H9 (cell line): Measurements from ENCODE around the gene RNF213. TPM values are rescaled to one million over a fixed set of nuclear protein-coding genes. Genes with fewer than 3 reads are reported as not detected.

ENCODE experiments used
- DNase-seq: peaks from one replicate; pipeline ENCODE4 v3.0.0-alpha.2; 2017
- H2AFZ ChIP-seq: one replicate; pipeline ENCODE4 v1.6.1; 2013; ENCODE audit warnings: mild to moderate bottlenecking, low read length, control low read depth, moderate library complexity
- H2AK5ac ChIP-seq: 2 replicates; pipeline ENCODE4 v1.6.1; 2013; ENCODE audit warnings: low read length, control low read depth, mixed read lengths; ENCODE audit not compliant: insufficient read length
- H2BK120ac ChIP-seq: one replicate; pipeline ENCODE4 v1.6.1; 2013; ENCODE audit warnings: low read depth, mild to moderate bottlenecking, low read length, control low read depth, inconsistent platforms; ENCODE audit not compliant: poor library complexity, severe bottlenecking
- H2BK12ac ChIP-seq: 2 replicates; pipeline ENCODE4 v1.6.1; 2013; ENCODE audit warnings: low read length, control low read depth, mixed read lengths, low read depth; ENCODE audit not compliant: insufficient read length
- H2BK15ac ChIP-seq: 2 replicates; pipeline ENCODE4 v1.6.1; 2013; ENCODE audit warnings: low read depth, low read length, control low read depth
- H2BK20ac ChIP-seq: one replicate; pipeline ENCODE4 v1.6.1; 2013; ENCODE audit warnings: low read depth, mild to moderate bottlenecking, low read length, control low read depth, inconsistent platforms; ENCODE audit not compliant: poor library complexity, severe bottlenecking
- H2BK5ac ChIP-seq: 2 replicates; pipeline ENCODE4 v1.6.1; 2013; ENCODE audit warnings: low read length, control low read depth, mixed read lengths; ENCODE audit not compliant: insufficient read length
- H3K14ac ChIP-seq: 2 replicates; pipeline ENCODE4 v1.6.1; 2013; ENCODE audit warnings: low read length, control low read depth; ENCODE audit not compliant: insufficient read depth
- H3K18ac ChIP-seq: 2 replicates; pipeline ENCODE4 v1.6.1; 2013; ENCODE audit warnings: low read depth, mild to moderate bottlenecking, mixed read lengths, low read length, control low read depth; ENCODE audit not compliant: insufficient read length
- H3K23ac ChIP-seq: 2 replicates; pipeline ENCODE4 v1.6.1; 2013; ENCODE audit warnings: low read length, control low read depth, mixed read lengths, low read depth; ENCODE audit not compliant: insufficient read length
- H3K23me2 ChIP-seq: 2 replicates; pipeline ENCODE4 v1.6.1; 2013; ENCODE audit warnings: low read depth, mild to moderate bottlenecking, mixed read lengths, low read length, control low read depth; ENCODE audit not compliant: insufficient read length, poor library complexity, severe bottlenecking
- H3K27ac ChIP-seq: 2 replicates; pipeline ENCODE4 v1.5.1; 2013; ENCODE audit warnings: low read length, control low read depth, mixed read lengths, low read depth; ENCODE audit not compliant: insufficient read length
- H3K27me3 ChIP-seq: 2 replicates; pipeline ENCODE4 v1.6.1; 2013; ENCODE audit warnings: low read length, control low read depth, inconsistent platforms; ENCODE audit not compliant: insufficient read depth
- H3K4ac ChIP-seq: 2 replicates; pipeline ENCODE4 v1.6.1; 2013; ENCODE audit warnings: low read depth, mild to moderate bottlenecking, control low read depth, inconsistent platforms, low read length, moderate library complexity
- H3K4me1 ChIP-seq: 2 replicates; pipeline ENCODE4 v1.6.1; 2013; ENCODE audit warnings: low read length, control low read depth, inconsistent platforms; ENCODE audit not compliant: insufficient read depth
- H3K4me2 ChIP-seq: 2 replicates; pipeline ENCODE4 v1.6.1; 2013; ENCODE audit warnings: low read length, control low read depth, mixed read lengths; ENCODE audit not compliant: insufficient read length, insufficient read depth
- H3K56ac ChIP-seq: 2 replicates; pipeline ENCODE4 v1.6.1; 2013; ENCODE audit warnings: low read depth, mild to moderate bottlenecking, mixed read lengths, low read length, control low read depth; ENCODE audit not compliant: insufficient read length
- H3K79me1 ChIP-seq: 2 replicates; pipeline ENCODE4 v1.6.1; 2013; ENCODE audit warnings: low read depth, mild to moderate bottlenecking, moderate library complexity, low read length, control low read depth, inconsistent platforms; ENCODE audit not compliant: insufficient read depth, poor library complexity, severe bottlenecking
- H3K79me2 ChIP-seq: 2 replicates; pipeline ENCODE4 v1.6.1; 2013; ENCODE audit warnings: low read length, control low read depth, inconsistent platforms; ENCODE audit not compliant: insufficient read depth
- H3K9ac ChIP-seq: 2 replicates; pipeline ENCODE4 v1.6.1; 2013; ENCODE audit warnings: low read length, control low read depth, mixed read lengths; ENCODE audit not compliant: insufficient read length; ENCODE audit errors: extremely low read depth
- H3K9me3 ChIP-seq: one replicate; pipeline ENCODE4 v1.6.1; 2013; ENCODE audit warnings: low read depth, low read length, inconsistent platforms; ENCODE audit not compliant: control insufficient read depth
- H3T11ph ChIP-seq: one replicate; pipeline ENCODE4 v1.6.1; 2013; ENCODE audit warnings: mild to moderate bottlenecking, low read length, control low read depth, inconsistent platforms
- H4K20me1 ChIP-seq: one replicate; pipeline ENCODE4 v1.6.1; 2013; ENCODE audit not compliant: control insufficient read depth, insufficient read length, insufficient read depth
- H4K5ac ChIP-seq: 2 replicates; pipeline ENCODE4 v1.6.1; 2013; ENCODE audit warnings: low read depth, mild to moderate bottlenecking, mixed read lengths, low read length, control low read depth; ENCODE audit not compliant: insufficient read length
- H4K8ac ChIP-seq: replicated peaks from 2 replicates; pipeline ENCODE4 v1.6.1; 2013; ENCODE audit warnings: low read length, control low read depth, mixed read lengths, low read depth; ENCODE audit not compliant: insufficient read length
- H4K91ac ChIP-seq: 2 replicates; pipeline ENCODE4 v1.6.1; 2013; ENCODE audit warnings: low read depth, mild to moderate bottlenecking, moderate library complexity, mixed read lengths, low read length, control low read depth; ENCODE audit not compliant: insufficient read length
- H3K27ac Mint-ChIP-seq, 3 experiments: 2 replicates in 2 of 3; 3 replicates in 1 of 3; pipeline ENCODE4 v1.8.0; 2020 to 2021; ENCODE audit warnings: mixed read lengths in 3 of 3, mild to moderate bottlenecking in 1 of 3, moderate library complexity in 1 of 3
- H3K27me3 Mint-ChIP-seq: 2 replicates; pipeline ENCODE4 v1.8.0; 2021; ENCODE audit warnings: low read depth, mild to moderate bottlenecking, moderate library complexity, mixed read lengths
- H3K36me3 Mint-ChIP-seq, 3 experiments: 2 replicates in 2 of 3; 3 replicates in 1 of 3; pipeline ENCODE4 v1.8.0; 2020 to 2021; ENCODE audit warnings: low read depth in 3 of 3, mixed read lengths in 3 of 3; ENCODE audit not compliant: insufficient read depth in 1 of 3
- H3K4me1 Mint-ChIP-seq, 2 experiments: 2 replicates each; pipeline ENCODE4 v1.8.0; 2020; ENCODE audit warnings: mixed read lengths in 2 of 2
- H3K4me3 Mint-ChIP-seq, 2 experiments: 2 replicates in 1 of 2; 3 replicates in 1 of 2; pipeline ENCODE4 v1.8.0; 2020 to 2021; ENCODE audit warnings: mild to moderate bottlenecking in 2 of 2, mixed read lengths in 2 of 2, moderate library complexity in 1 of 2
- H3K9me3 Mint-ChIP-seq, 2 experiments: 2 replicates in 1 of 2; 3 replicates in 1 of 2; pipeline ENCODE4 v1.8.0; 2020; ENCODE audit warnings: mild to moderate bottlenecking in 2 of 2, mixed read lengths in 2 of 2, moderate library complexity in 1 of 2
- CTCF ChIP-seq: fragments of 200-600 bp; sonication (generic); conservative IDR thresholded peaks from 3 replicates; pipeline ENCODE4 v1.8.0; 2021; ENCODE audit warnings: antibody characterized with exemption, mild to moderate bottlenecking
- WGBS: extraction: QIAGEN DNeasy Blood & Tissue Kit; methylation state at CpG from one replicate; pipeline ENCODE4 v1.1.7; 2013; ENCODE audit warnings: missing lambda C conversion rate, low lambda C conversion rate, mixed read lengths; ENCODE audit not compliant: insufficient read length; ENCODE audit errors: extremely low coverage; 5-methylcytosine and 5-hydroxymethylcytosine counted together
- total RNA-seq: library from RNA; stranded (reverse); gene quantifications from 2 replicates; pipeline ENCODE4 v1.2.1, GENCODE V29; 2021

Gene RNF213
- total RNA-seq, 1 experiment from 2014 or later: 34.3 TPM

DNA sequence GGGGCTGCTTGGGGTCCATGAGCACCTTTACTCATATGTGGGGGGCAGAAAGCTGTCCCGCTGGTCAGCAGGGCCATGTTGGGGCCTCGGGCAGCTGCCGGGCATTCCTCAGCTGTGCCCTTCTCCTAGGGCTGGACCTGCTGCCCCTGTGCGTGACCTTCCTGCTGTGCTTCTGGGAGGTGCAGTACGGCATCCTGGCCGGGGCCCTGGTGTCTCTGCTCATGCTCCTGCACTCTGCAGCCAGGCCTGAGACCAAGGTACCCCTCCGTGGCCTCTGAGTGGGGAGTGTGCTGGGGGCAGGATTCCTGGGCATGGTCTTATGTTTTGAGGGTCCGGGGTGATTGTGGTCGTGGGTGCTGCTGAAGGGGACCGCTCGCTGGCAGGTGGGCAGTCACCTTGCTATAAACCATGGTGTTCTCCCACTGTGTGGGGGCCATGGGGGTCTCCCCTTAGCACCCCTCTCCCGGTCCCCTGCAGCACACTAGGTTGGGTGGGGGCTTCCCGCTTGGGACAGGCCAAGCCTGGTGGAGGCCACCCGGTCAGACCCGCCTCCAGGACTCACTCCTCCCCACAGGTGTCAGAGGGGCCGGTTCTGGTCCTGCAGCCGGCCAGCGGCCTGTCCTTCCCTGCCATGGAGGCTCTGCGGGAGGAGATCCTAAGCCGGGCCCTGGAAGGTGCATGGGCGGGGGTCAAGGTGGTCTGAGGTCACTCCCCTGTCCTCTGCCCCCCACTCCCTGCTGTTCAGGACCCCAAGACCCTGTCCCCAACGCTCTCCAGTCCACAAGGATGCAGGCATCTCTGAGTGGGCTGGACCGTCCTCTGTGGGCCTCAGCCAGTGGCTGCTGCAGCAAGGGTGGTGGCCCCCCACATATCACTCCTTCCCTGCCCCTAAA, 12.4 kb upstream of the RNF213 start:
- no peak overlapping the region for H2AFZ ChIP-seq
- Mint-ChIP-seq H3K4me1 (0 out of 4 replicates have a peak, but pooled peaks cover 0 to 2% of the 10 kb centered on the region in 2 experiments), H3K9me3 (no peaks in the 10 kb centered on the region), H3K27me3 (no peaks in the 10 kb centered on the region; the same call in 1 of the 2 replicates), H3K36me3 (peaks cover 7 to 26% (median 15%) of the 10 kb centered on the region in 3 experiments), H3K4me3 (no peak overlapping the region), H3K27ac (peak overlapping the region in 1 of 3 experiments; percentile 76; a peak in 1 of 7 replicates)
- no peak overlapping the region for H2BK5ac ChIP-seq
- no peak overlapping the region for H2AK5ac ChIP-seq
- H3K79me1 ChIP-seq: no peaks in the 10 kb centered on the region
- H2BK12ac ChIP-seq: no peak overlapping the region
- no peaks in the 10 kb centered on the region for H3K4me1 ChIP-seq
- H4K20me1 ChIP-seq: no peaks in the 10 kb centered on the region
- H3K9me3 ChIP-seq: no peaks in the 10 kb centered on the region
- H2BK15ac ChIP-seq: no peak overlapping the region; the same call in 1 of the 2 replicates
- DNase-seq: no peak
- H3K23ac ChIP-seq: no peak overlapping the region
- no peaks in the 10 kb centered on the region for H3K79me2 ChIP-seq
- no peaks in the 10 kb centered on the region for H3K23me2 ChIP-seq
- no CpG with 5 or more reads among the region's 23 CpGs for WGBS
- H3K27ac ChIP-seq: no peak overlapping the region
- no peak overlapping the region for H3T11ph ChIP-seq
- no peak overlapping the region; the same call in 1 of the 2 replicates for H3K14ac ChIP-seq
- no peak overlapping the region for H4K5ac ChIP-seq
- no peaks in the 10 kb centered on the region for H3K27me3 ChIP-seq
- no peak overlapping the region for H3K4me2 ChIP-seq
- H3K56ac ChIP-seq: no peak overlapping the region
- H4K91ac ChIP-seq: no peak overlapping the region
- H3K9ac ChIP-seq: no peak overlapping the region
- no peak for TF ChIP-seq CTCF
- no peak overlapping the region for H3K18ac ChIP-seq
- H3K4ac ChIP-seq: no peak overlapping the region
- H2BK120ac ChIP-seq: no peak overlapping the region
- no peak overlapping the region for H2BK20ac ChIP-seq
- H4K8ac ChIP-seq: no peak overlapping the region
